Measurements from ENCODE around the gene FRMD4A.

- no peak for TF ChIP-seq POLR2A (IDR thresholded peaks at IDR 0.05; ENCODE audit: low read depth, low read length)
- no peak for TF ChIP-seq CTCF (IDR thresholded peaks at IDR 0.05 in 2 of 3, conservative IDR thresholded peaks at IDR 0.05 in 1 of 3; ENCODE audit: control insufficient read depth in 2 of 3, extremely low read depth in 1 of 3, insufficient read depth in 1 of 3, low read depth in 3 of 3, low read length in 3 of 3)
- TF ChIP-seq TAF1 (IDR thresholded peaks at IDR 0.05; ENCODE audit: borderline replicate concordance, low read depth, low read length) = no peak
These were observed 343.3 kb downstream of the FRMD4A start for GRCh38 chr10:13987446-13987845.

Data from GM12878 (cell line).